ENCODE measurements around the gene CHCHD6. TPM values are rescaled to one million over a fixed set of nuclear protein-coding genes. Genes with fewer than 3 reads are reported as not detected.

CHCHD6 gene
- total RNA-seq, 1 experiment from 2014 or later, result 29.6 TPM

- no peaks in the 10 kb centered on the region for H3K36me3 Mint-ChIP-seq (ENCODE audit: insufficient read depth, unreplicated experiment)
- no TSS peak for BruUV-seq (replicated peaks)
- POLR2A ChIA-PET, result interaction anchor here (1.6 kb wide), 1 partner anchor 15 kb away, joined by 4 read pairs; no protein-coding TSS in a partner anchor
These were observed 73.3 kb downstream of the CHCHD6 start for GRCh38 chr3:126777366-126777765.

DNA sequence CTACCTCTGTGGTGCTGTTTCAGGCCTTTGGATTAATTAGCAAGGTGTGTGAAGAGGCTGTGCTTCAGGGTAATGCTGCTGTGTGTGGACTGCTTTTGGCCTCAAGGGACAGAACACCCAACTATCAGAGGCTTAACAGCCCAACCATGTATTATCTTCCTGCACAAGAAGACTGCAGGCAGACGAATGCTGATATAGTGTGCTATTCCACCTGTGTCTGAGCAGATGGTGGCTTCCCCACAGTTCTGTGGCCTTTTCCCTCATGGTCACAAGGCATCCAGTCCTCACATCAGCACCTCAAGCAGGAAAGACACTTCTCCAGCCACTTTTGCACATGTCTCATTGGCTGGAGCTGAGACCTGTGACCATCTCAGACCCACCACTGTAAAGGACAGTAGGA, 76.6 kb downstream of the CHCHD6 start:
- intact Hi-C loops (cut with micrococcal nuclease), result no loop called here
- no TSS peak for BruUV-seq (replicated peaks)

More at GRCh38 chr3:126777366-126777765, 73.3 kb downstream of the CHCHD6 start:
- H3K9me3 Mint-ChIP-seq (ENCODE audit: unreplicated experiment), result peaks cover 4% of the 10 kb centered on the region
- CTCF ChIA-PET, result interaction anchor here (0.5 to 1.8 kb wide), 4 partner anchors 8 to 25 kb away, joined by 3 to 13 read pairs (median 6); no protein-coding TSS in a partner anchor
- TF ChIP-seq, protein P1, sequence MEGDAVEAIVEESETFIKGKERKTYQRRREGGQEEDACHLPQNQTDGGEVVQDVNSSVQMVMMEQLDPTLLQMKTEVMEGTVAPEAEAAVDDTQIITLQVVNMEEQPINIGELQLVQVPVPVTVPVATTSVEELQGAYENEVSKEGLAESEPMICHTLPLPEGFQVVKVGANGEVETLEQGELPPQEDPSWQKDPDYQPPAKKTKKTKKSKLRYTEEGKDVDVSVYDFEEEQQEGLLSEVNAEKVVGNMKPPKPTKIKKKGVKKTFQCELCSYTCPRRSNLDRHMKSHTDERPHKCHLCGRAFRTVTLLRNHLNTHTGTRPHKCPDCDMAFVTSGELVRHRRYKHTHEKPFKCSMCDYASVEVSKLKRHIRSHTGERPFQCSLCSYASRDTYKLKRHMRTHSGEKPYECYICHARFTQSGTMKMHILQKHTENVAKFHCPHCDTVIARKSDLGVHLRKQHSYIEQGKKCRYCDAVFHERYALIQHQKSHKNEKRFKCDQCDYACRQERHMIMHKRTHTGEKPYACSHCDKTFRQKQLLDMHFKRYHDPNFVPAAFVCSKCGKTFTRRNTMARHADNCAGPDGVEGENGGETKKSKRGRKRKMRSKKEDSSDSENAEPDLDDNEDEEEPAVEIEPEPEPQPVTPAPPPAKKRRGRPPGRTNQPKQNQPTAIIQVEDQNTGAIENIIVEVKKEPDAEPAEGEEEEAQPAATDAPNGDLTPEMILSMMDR (IDR thresholded peaks at IDR 0.05; ENCODE audit: unreplicated experiment), result no peak
- no peak overlapping the region for H3K27ac Mint-ChIP-seq (ENCODE audit: low read depth, unreplicated experiment)
- H3K4me1 Mint-ChIP-seq (ENCODE audit: insufficient read depth, unreplicated experiment), result peaks cover 20% of the 10 kb centered on the region
- DNase-seq (ENCODE audit: unreplicated experiment), result no peak
- no peak overlapping the region for H3K4me3 Mint-ChIP-seq (ENCODE audit: unreplicated experiment)
- intact Hi-C loops (cut with micrococcal nuclease), result no loop called here
- no peaks in the 10 kb centered on the region for H3K27me3 Mint-ChIP-seq (ENCODE audit: insufficient read depth, unreplicated experiment)

DNA sequence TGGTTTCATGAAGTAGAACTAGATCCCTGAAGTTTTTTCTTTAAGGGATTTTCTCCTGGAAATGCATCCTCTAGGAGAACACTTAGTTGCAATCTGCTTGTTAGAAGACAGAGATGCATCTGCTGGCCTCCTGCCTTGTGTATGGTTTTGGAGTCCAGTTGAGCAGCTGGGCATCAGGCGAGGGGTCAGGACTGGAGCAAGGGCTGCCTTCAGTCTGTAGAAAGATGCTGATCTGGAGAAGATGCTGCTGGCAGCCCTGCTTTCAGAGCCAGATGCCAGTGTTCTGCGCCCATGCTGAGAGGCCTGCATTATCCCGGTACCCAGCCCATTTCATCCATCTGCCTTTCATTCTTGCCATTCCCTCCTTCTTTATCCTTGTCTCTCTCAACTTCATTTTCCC, 77.4 kb downstream of the CHCHD6 start:
- no peaks in the 10 kb centered on the region for H3K27me3 Mint-ChIP-seq (ENCODE audit: insufficient read depth, unreplicated experiment)
- peaks cover 51% of the 10 kb centered on the region for H3K4me1 Mint-ChIP-seq (ENCODE audit: insufficient read depth, unreplicated experiment)
- peaks cover 7% of the 10 kb centered on the region for H3K36me3 Mint-ChIP-seq (ENCODE audit: insufficient read depth, unreplicated experiment)
- DNase-seq (ENCODE audit: unreplicated experiment), result no peak
- H3K27ac Mint-ChIP-seq (ENCODE audit: low read depth, unreplicated experiment), result peak overlapping the region; percentile 97
- intact Hi-C loops (cut with micrococcal nuclease), result no loop called here
- no TSS peak for BruUV-seq (replicated peaks)
- peak overlapping the region; percentile 48 for H3K4me3 Mint-ChIP-seq (ENCODE audit: unreplicated experiment)
- TF ChIP-seq, protein P1 (IDR thresholded peaks at IDR 0.05; ENCODE audit: unreplicated experiment), result no peak
- ChIA-PET POLR2A (interaction anchor here (1.0 to 2.7 kb wide), 4 partner anchors 8 to 35 kb away, joined by 3 to 33 read pairs (median 6); no protein-coding TSS in a partner anchor), CTCF (interaction anchor here (0.6 to 1.4 kb wide), 3 partner anchors 12 to 202 kb away, joined by 3 to 6 read pairs (median 5); no protein-coding TSS in a partner anchor)
- H3K9me3 Mint-ChIP-seq (ENCODE audit: unreplicated experiment), result peaks cover 11% of the 10 kb centered on the region

More for the DNA sequence above, 76.6 kb downstream of the CHCHD6 start:
- TF ChIP-seq, protein P1 (IDR thresholded peaks at IDR 0.05; ENCODE audit: unreplicated experiment), result no peak
- Mint-ChIP-seq H3K9me3 (ENCODE audit: unreplicated experiment) (peaks cover 11% of the 10 kb centered on the region), H3K36me3 (ENCODE audit: insufficient read depth, unreplicated experiment) (peaks cover 7% of the 10 kb centered on the region), H3K4me1 (ENCODE audit: insufficient read depth, unreplicated experiment) (peaks cover 51% of the 10 kb centered on the region), H3K27me3 (ENCODE audit: insufficient read depth, unreplicated experiment) (no peaks in the 10 kb centered on the region), H3K4me3 (ENCODE audit: unreplicated experiment) (no peak overlapping the region), H3K27ac (ENCODE audit: low read depth, unreplicated experiment) (peak overlapping the region; percentile 97)
- ChIA-PET POLR2A (no interaction called here), CTCF (interaction anchor here (1.2 to 1.4 kb wide), 3 partner anchors 26 to 675 kb away, joined by 3 to 6 read pairs (median 3); no protein-coding TSS in a partner anchor)
- no peak for DNase-seq (ENCODE audit: unreplicated experiment)

DNA sequence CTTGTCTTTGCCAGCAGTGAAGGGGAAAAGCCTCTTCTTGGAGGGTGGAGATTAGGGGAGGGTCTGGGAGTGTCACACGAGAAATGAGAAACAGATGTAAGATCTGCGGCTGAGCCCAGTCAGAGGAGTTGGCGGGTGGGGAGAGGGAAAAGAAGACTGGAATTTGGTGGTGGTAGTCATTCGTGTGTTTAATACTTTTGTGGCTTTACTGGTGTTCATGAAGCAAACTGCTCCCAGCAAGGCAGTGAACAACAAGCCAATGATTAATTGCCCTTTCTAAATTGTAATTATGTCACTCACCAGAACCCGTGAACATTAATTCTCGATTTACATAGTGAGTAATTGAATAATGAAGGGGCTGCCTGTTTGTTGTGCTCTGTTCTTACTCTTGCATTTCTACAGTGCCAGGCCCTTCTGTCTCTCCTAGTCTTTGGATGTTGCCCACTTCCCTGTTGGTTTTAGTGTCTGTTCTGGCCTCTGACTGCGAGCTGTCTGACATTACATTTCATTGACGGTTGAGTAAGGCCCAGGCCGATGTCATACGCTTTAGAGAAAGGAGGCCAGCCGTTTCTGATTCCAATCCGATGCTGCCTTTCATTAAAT, 78.0 kb downstream of the CHCHD6 start:
- Mint-ChIP-seq H3K27me3 (ENCODE audit: insufficient read depth, unreplicated experiment) (no peaks in the 10 kb centered on the region), H3K4me3 (ENCODE audit: unreplicated experiment) (peak overlapping the region; percentile 48), H3K9me3 (ENCODE audit: unreplicated experiment) (peaks cover 11% of the 10 kb centered on the region), H3K36me3 (ENCODE audit: insufficient read depth, unreplicated experiment) (peaks cover 7% of the 10 kb centered on the region), H3K27ac (ENCODE audit: low read depth, unreplicated experiment) (peak overlapping the region; percentile 97), H3K4me1 (ENCODE audit: insufficient read depth, unreplicated experiment) (peaks cover 51% of the 10 kb centered on the region)
- peak; percentile 31 for DNase-seq (ENCODE audit: unreplicated experiment)
- TSS peak; percentile 88 for BruUV-seq (replicated peaks)
- ChIA-PET CTCF (interaction anchor here (0.6 to 2.1 kb wide), 6 partner anchors 13 to 202 kb away, joined by 3 to 10 read pairs (median 6); no protein-coding TSS in a partner anchor), POLR2A (interaction anchor here (0.6 to 2.7 kb wide), 12 partner anchors 9 to 671 kb away, joined by 3 to 33 read pairs (median 4); no protein-coding TSS in a partner anchor)
- TF ChIP-seq, protein P1 (IDR thresholded peaks at IDR 0.05; ENCODE audit: unreplicated experiment), result no peak
- intact Hi-C loops (cut with micrococcal nuclease), result loop anchor here (1.0 kb wide), 2 partner anchors 29 to 129 kb away; no protein-coding TSS in a partner anchor
